ENCODE measurements around the gene PUSL1. TPM values are rescaled to one million over a fixed set of nuclear protein-coding genes. Genes with fewer than 3 reads are reported as not detected.

PUSL1 gene
- total RNA-seq, 8 experiments from 2014 or later = 12.0 to 45.8 (median 22.4) TPM

DNA sequence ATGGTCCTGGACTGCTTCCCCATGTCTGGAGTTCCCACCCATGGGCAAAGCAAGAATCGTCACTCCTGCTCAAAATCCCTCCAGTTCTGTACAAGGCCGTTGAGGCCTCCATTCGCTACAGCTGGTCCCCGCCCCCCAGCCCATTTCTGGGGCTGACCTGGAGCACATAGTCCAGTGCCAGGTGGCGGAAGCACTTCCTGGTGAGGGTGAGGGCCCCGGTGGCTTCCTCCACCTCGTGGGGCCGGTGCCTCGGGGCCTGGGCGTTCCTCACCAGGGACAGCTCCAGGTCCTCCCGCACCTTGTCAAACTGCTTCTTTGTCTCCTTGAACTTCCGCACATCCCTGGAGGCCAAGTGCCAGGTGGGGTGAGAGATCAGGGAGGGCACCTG lies 8.1 kb upstream of the PUSL1 start:
- Histone ChIP-seq H3K4me1 (replicated peaks in 1 of 2) (peaks cover 21 to 28% of the 10 kb centered on the region in 2 donors), H3K4me3 (no peak overlapping the region), H3K27ac (no peak overlapping the region)
- ATAC-seq (replicated peaks in 6 of 8) = no peak
- in situ Hi-C loops (cut with MboI; ENCODE audit: low pct_unique_long_range_greater_than_20kb in 2 of 9, low sequenced_read_pairs in 9 of 9, unreplicated experiment in 9 of 9) = no loop called here
- whole genome bisulfite sequencing, 10 experiments = 80 to 100% (median 92%) methylated on average over 1 to 9 of the region's 12 CpGs; no CpG with 5 or more reads in 2 of the 10 experiments

DNA sequence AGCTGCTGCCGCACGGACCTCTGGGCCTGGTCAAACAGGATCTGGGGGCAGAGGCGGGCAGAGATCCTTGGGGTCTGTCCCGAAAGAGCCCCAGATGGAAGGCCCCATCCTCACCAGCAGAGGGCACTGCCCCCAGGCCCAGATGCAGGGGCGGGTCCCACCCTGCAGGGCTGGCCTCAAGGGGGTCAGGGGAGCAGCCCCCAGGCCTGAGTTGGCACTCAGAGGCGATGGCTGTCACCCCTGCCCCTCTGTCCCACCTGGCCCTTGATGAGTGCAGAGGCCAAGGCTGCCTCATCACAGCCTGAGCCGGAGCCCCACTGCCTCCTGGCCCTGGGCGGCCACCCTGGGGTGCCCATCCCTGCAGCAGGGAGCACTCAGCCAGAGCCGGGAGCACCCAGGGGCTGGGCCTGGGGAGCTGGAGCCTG lies 6.4 kb upstream of the PUSL1 start:
- no peak overlapping the region for H3K4me3 ChIP-seq
- WGBS, 10 experiments = 79 to 100% (median 94%) methylated on average over 2 to 3 of the region's 9 CpGs; no CpG with 5 or more reads in 6 of the 10 experiments
- no peak for ATAC-seq (replicated peaks in 6 of 8)
- H3K4me1 ChIP-seq (replicated peaks in 1 of 2) = peaks cover 35 to 42% of the 10 kb centered on the region in 2 donors
- in situ Hi-C loops (cut with MboI; ENCODE audit: low pct_unique_long_range_greater_than_20kb in 2 of 9, low sequenced_read_pairs in 9 of 9, unreplicated experiment in 9 of 9) = no loop called here
- no peak overlapping the region for H3K27ac ChIP-seq

DNA sequence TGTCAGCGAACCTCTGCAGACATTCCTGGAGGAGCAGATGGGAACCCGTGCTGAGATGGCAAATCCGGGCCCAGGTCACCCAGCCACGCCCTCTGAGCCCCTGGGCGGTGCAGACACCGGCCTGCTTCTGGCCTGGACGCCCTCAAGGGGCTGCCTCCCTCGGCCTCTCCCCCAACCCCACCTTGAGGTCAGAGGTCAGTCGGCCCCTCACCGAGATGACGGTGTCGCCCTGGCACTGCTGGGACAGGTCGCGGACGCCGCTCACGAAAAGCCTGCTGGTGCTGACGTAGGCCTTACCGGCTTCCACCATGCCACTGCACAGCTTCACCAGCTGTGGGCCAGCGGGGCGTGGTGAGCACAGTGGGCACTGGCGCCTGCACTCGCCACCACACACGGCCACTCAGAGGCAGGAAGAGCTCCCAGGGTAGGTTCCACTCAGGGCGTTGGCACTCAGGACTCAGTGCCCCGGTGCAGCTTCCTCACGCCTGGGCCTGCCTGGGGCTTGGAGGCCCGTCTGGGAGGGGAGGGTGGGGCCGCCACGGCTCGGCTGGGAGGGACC lies 5.4 kb upstream of the PUSL1 start:
- in situ Hi-C loops (cut with MboI; ENCODE audit: low pct_unique_long_range_greater_than_20kb in 2 of 9, low sequenced_read_pairs in 9 of 9, unreplicated experiment in 9 of 9) = no loop called here
- Histone ChIP-seq H3K27ac (no peak overlapping the region), H3K4me3 (no peak overlapping the region), H3K4me1 (replicated peaks in 1 of 2) (peaks cover 35 to 42% of the 10 kb centered on the region in 2 donors)
- no peak for ATAC-seq (replicated peaks in 6 of 8)
- 47 to 96% methylated on average over 3 to 5 of the region's 31 CpGs; no CpG with 5 or more reads in 8 of the 10 experiments for WGBS, 10 experiments

DNA sequence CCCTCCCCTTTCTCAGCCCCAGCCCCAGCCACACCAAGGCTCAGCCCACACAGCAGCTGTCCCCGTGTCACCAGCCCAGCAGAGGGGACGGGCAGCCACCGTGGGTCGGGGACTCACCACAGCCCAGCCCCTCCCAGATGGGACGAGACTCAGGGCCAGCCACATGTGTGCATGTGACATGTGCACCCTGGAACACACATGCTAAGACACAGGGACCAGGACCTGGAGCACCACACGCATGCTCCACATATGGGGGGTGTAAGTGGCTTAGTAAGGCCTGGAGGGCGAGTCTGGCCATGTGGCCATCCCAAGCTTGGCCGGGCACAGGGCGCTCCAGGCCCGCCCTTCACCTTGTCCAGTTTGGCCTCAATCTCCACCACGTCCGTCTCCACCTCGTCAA lies 4.7 kb upstream of the PUSL1 start:
- in situ Hi-C loops (cut with MboI; ENCODE audit: low pct_unique_long_range_greater_than_20kb in 2 of 9, low sequenced_read_pairs in 9 of 9, unreplicated experiment in 9 of 9) = no loop called here
- H3K27ac ChIP-seq = peak overlapping the region; percentile 97
- H3K4me1 ChIP-seq (replicated peaks in 1 of 2) = peaks cover 31 to 38% of the 10 kb centered on the region in 2 donors
- ATAC-seq (replicated peaks in 6 of 8) = no peak
- WGBS, 10 experiments = 95 to 100% (median 100%) methylated on average over 1 to 4 of the region's 13 CpGs; no CpG with 5 or more reads in 6 of the 10 experiments
- peak overlapping the region in 4 of 5 donors; percentile 73 to 95 (median 84) for H3K4me3 ChIP-seq

DNA sequence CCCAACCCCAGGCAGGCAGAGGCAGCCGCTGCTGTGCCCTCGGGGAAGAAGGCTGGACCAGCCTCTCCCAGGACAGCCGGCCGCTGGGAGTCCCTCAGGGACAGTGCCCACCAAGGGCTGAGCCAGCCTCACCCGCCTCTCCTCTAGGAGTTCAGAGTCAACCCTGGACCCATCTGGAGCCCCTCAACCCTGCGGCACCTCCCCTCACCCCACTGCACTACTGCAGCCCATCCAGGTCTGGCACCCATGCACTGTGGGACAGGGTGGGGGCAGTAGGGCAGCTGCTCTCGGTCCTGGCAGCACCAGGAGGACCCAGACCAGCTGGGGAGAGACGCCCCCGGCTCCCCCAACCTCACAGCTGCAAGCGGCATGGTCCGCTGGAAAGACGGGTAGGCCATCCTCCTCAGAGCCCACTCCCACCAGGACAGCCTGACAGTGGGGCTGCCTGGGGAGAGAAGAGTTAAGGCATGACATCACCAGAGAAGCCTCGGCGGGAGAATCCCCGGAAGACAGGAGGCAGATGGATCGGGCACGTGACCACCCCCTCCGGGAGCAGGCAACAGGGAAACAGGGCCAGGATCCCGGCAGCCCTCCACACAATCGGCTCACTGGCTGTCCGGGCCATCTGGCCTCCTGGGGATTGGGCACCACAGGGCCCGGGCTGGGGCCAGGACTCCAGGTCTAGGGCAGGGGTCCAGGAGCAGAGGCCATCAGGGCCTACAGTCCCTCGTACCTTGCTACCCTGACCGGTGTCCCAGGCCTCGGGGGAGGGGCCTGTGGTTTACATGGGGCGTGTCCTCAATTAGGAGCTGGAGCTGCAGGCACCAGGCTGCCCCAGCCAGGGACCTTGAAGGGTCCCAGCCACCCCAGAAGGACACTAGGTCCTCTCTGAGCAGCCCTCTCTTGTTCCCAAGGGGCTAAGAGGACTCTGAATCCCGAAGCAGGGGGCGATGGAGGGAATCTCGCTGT lies 3.8 kb upstream of the PUSL1 start:
- ATAC-seq (replicated peaks in 6 of 8) = peak; percentile 1 to 60 (median 52)
- peak overlapping the region; percentile 69 to 95 (median 78) for H3K4me3 ChIP-seq
- H3K27ac ChIP-seq = peak overlapping the region; percentile 97
- in situ Hi-C loops (cut with MboI; ENCODE audit: low pct_unique_long_range_greater_than_20kb in 2 of 9, low sequenced_read_pairs in 9 of 9, unreplicated experiment in 9 of 9) = no loop called here
- H3K4me1 ChIP-seq (replicated peaks in 1 of 2) = peaks cover 27 to 36% of the 10 kb centered on the region in 2 donors
- 0 to 3% (median 1%) methylated on average over 4 to 14 of the region's 29 CpGs; no CpG with 5 or more reads in 4 of the 10 experiments for WGBS, 10 experiments

DNA sequence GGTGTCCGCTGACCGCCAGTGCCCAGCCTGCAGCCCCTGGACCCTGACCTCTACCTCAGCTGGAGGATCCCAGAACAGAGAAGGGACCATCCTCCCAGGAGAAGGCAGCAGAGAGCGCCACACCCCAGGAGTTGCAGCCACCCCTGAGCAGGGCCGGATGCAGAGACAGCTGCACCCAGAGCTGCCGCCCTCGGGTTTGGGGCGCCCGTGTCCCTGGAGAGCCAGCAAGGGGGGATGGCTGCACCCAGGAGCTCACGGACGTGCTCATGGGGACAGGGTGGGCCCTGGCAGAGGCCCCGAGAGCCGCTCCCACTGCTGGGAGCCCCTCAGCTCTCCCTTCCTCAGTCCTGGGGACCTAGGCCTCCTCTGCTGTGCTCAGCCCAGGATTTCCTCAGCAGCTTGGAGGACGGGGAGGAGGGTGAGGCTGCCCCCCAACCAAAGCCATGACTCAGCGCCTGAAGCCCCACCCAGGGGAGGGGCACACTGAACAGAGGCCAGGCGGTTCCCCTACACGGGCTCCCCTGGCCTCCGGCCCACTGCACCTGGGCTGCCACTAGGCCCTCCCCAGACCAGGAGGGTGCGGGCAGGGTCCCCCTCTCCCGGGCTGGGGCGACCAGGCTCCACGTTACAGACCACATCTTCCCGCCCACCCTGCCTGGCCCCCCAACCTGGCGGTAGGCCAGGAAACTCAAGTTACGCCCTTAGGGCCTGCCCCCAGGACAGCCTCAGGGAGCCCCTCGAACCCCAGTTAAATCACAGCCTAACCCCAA lies 2.9 kb upstream of the PUSL1 start:
- in situ Hi-C loops (cut with MboI; ENCODE audit: low pct_unique_long_range_greater_than_20kb in 2 of 9, low sequenced_read_pairs in 9 of 9, unreplicated experiment in 9 of 9) = no loop called here
- H3K4me1 ChIP-seq (replicated peaks in 1 of 2) = peaks cover 28 to 34% of the 10 kb centered on the region in 2 donors
- H3K4me3 ChIP-seq = peak overlapping the region; percentile 69 to 95 (median 78)
- peak; percentile 8 to 37 (median 20) for ATAC-seq (replicated peaks in 6 of 8)
- 0 to 38% (median 20%) methylated on average over 1 to 8 of the region's 25 CpGs; no CpG with 5 or more reads in 5 of the 10 experiments for WGBS, 10 experiments
- H3K27ac ChIP-seq = peak overlapping the region; percentile 97

DNA sequence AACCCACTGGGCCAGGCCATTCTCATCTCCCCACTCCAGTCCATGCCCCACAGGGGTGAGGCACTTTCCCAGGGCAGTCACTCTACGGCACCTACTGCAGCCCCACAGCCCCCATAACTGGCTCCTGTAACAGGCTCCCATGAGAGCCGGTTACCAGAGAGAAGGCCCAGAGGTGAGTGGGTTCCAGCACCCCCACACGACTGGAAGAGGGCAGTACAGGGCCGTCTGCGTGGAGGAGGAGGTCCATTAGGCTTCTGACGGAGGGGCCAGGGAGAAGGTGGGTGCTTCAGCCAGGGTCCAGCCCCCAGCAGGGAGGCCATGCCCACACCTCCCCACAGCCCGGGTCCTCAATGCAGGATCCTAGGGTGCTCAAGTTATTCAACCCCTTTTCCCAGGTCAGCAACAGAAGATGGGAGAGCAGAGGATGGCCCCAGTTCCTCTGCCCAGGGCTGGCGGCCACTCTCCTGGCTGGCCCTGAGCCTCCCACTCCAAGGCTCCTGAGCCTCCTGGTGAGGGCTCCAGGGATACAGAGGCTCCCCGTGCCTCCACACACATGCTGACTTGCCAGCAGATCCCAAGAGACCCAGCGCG lies 2.2 kb upstream of the PUSL1 start:
- ATAC-seq (replicated peaks in 6 of 8) = no peak
- in situ Hi-C loops (cut with MboI; ENCODE audit: low pct_unique_long_range_greater_than_20kb in 2 of 9, low sequenced_read_pairs in 9 of 9, unreplicated experiment in 9 of 9) = no loop called here
- Histone ChIP-seq H3K27ac (peak overlapping the region; percentile 97), H3K4me1 (replicated peaks in 1 of 2) (peaks cover 28 to 34% of the 10 kb centered on the region in 2 donors), H3K4me3 (peak overlapping the region; percentile 69 to 95 (median 78))
- WGBS, 10 experiments = 18 to 43% (median 23%) methylated on average over 2 to 7 of the region's 11 CpGs; no CpG with 5 or more reads in 5 of the 10 experiments

DNA sequence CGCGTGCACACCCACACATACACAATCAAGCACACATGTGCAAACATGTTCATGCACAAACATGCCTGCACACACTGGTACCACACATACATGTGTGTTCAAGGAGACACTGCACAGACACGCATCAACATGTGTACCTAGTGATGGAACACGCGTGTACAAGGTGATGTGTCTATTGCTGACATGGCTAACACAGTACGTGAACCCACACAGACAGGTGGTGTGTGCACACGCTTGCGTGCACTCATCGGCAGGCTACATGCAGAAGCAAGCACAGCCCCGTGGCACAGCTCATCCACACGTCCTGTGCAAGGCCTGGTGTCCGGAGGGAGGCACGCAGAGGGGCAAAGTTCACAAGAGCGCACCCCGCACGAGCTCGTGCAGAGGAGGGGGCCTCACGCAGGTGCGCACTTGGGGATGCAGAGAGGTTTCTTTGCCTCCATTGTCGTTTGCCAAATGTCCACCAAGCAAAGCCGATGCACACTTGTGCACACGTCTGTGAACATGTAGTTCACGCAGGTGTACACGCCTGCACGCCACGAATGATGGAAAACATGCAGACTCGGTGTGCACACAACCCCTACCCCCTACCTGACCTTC lies 1.6 kb upstream of the PUSL1 start:
- 0 to 35% (median 26%) methylated on average over 1 to 21 of the region's 27 CpGs; no CpG with 5 or more reads in 5 of the 10 experiments for WGBS, 10 experiments
- Histone ChIP-seq H3K4me1 (replicated peaks in 1 of 2) (peaks cover 28 to 34% of the 10 kb centered on the region in 2 donors), H3K4me3 (peak overlapping the region; percentile 69 to 95 (median 78)), H3K27ac (peak overlapping the region; percentile 97)
- in situ Hi-C loops (cut with MboI; ENCODE audit: low pct_unique_long_range_greater_than_20kb in 2 of 9, low sequenced_read_pairs in 9 of 9, unreplicated experiment in 9 of 9) = no loop called here
- ATAC-seq (replicated peaks in 6 of 8) = no peak

DNA sequence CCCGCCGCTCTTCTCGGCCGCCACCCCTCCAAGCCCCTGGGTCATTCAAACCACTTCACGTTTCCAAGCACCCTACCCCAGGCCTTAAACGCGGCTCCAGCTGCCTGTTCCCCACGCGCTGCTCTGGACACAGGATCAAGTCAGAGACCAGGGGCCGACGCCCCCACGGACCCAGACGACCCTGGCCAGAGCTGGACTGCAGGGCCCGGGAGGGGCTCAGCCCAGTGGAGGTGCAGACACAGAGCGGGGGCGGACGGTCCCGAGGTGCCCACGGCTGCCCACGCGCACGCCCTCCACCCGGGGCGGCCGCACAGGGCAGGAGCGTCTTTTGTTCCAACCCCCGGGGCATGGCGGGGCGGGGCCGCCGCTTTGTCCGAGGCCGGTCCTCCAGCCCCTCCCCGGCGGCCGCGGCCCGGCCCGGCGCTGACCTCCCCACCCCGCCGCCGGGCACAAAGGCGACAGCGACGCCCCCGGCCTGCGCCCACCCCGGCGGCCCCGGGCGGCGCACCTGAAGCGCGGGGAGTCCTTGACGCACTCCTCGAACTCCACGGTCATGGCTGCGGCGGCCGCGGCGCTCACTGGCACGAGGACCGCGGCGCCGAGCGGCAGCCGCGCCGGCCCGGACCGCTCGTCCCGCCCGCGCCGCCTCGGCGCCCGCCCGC lies 1.0 kb upstream of the PUSL1 start:
- Histone ChIP-seq H3K4me3 (peak overlapping the region; percentile 69 to 95 (median 78)), H3K27ac (peak overlapping the region; percentile 97), H3K4me1 (replicated peaks in 1 of 2) (peaks cover 28 to 34% of the 10 kb centered on the region in 2 donors)
- peak; percentile 1 to 7 (median 2) for ATAC-seq (replicated peaks in 6 of 8)
- 0% methylated on average over 1 to 2 of the region's 83 CpGs; no CpG with 5 or more reads in 8 of the 10 experiments for WGBS, 10 experiments
- in situ Hi-C loops (cut with MboI; ENCODE audit: low pct_unique_long_range_greater_than_20kb in 2 of 9, low sequenced_read_pairs in 9 of 9, unreplicated experiment in 9 of 9) = no loop called here

DNA sequence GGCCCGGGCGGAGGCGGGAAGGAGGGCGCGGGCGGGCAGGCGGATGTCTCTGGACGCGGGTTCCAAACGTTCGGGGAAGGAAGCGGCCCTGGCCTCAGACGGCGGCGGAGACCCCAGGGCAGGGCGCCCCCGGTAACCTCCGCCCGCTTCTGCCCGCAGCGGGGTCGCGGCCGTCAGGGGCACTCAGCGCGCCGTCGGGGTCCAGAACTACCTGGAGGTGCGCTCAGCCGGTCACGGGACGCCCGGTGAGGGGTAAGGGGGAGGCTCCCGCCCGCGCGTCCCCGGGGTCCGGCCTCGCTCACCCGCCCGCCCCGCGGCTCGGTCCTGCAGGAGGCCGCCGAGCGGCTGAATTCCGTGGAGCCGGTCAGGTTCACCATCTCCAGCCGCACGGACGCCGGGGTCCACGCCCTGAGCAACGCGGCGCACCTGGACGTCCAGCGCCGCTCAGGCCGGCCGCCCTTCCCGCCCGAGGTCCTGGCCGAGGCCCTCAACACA lies 406 bp downstream of the PUSL1 start:
- peak in 1 of 8 experiments; percentile 0 for ATAC-seq (replicated peaks in 6 of 8)
- in situ Hi-C loops (cut with MboI; ENCODE audit: low pct_unique_long_range_greater_than_20kb in 2 of 9, low sequenced_read_pairs in 9 of 9, unreplicated experiment in 9 of 9) = no loop called here
- peaks cover 26 to 32% of the 10 kb centered on the region in 2 donors for H3K4me1 ChIP-seq (replicated peaks in 1 of 2)
- WGBS, 10 experiments = 3 to 10% methylated on average over 4 to 13 of the region's 66 CpGs; no CpG with 5 or more reads in 8 of the 10 experiments
- H3K27ac ChIP-seq = peak overlapping the region; percentile 75 to 97
- H3K4me3 ChIP-seq = peak overlapping the region; percentile 69 to 95 (median 78)

DNA sequence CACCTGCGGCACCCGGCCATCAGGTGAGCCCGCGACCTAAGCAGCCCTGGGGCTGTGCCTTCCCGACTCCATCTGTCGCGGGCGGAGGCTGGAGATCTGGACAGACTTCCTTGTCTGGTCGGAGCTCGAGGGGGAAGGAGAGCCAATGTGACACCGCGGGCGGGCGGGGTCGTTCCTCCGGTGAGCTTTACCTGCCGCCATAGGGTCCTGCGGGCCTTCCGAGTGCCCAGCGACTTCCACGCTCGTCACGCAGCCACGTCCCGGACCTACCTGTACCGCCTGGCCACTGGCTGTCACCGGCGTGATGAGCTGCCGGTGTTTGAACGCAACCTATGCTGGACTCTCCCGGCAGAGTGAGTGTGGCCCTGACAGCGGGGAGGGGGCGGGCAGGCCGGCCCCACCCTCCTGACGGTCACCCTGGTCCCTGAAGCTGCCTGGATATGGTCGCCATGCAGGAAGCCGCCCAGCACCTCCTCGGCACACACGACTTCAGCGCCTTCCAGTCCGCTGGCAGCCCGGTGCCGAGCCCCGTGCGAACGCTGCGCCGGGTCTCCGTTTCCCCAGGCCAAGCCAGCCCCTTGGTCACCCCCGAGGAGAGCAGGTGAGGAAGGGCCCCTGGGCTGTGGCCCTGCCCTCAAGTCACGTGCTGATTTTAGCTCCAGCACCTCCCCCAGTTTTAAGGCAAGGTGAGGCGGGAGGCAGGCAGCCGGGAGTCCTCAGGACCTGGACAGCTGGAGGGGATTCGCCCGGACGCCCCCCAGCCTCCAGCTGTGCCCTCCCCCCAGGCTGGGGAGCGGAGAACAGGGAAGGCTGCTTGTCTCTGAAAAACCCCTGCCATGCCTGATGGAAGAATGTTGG lies 1.1 kb downstream of the PUSL1 start:
- in situ Hi-C loops (cut with MboI; ENCODE audit: low pct_unique_long_range_greater_than_20kb in 2 of 9, low sequenced_read_pairs in 9 of 9, unreplicated experiment in 9 of 9) = no loop called here
- Histone ChIP-seq H3K27ac (peak overlapping the region in 1 of 2 donors; percentile 97), H3K4me1 (replicated peaks in 1 of 2) (peaks cover 23 to 25% of the 10 kb centered on the region in 2 donors), H3K4me3 (peak overlapping the region; percentile 69 to 95 (median 78))
- 16 to 60% (median 38%) methylated on average over 4 to 22 of the region's 57 CpGs; no CpG with 5 or more reads in 4 of the 10 experiments for WGBS, 10 experiments
- ATAC-seq (replicated peaks in 6 of 8) = no peak

Measured in motor neuron (in vitro differentiated cells).